HG03095 (cell line): Measurements from ENCODE around the gene TRIM52.

Source experiments
- ATAC-seq: cut with Tn5 transposase; IDR thresholded peaks from one replicate; pipeline ENCODE4 v1.9.1; 2021; ENCODE audit warnings: moderate library complexity; ENCODE audit not compliant: unreplicated experiment

TRIM52 gene

GRCh38 chr5:181234455-181235306, 26.3 kb downstream of the TRIM52 start:
- ATAC-seq = no peak

- ATAC-seq = no peak
Observed at GRCh38 chr5:181233801-181234454, 27.0 kb downstream of the TRIM52 start.

DNA sequence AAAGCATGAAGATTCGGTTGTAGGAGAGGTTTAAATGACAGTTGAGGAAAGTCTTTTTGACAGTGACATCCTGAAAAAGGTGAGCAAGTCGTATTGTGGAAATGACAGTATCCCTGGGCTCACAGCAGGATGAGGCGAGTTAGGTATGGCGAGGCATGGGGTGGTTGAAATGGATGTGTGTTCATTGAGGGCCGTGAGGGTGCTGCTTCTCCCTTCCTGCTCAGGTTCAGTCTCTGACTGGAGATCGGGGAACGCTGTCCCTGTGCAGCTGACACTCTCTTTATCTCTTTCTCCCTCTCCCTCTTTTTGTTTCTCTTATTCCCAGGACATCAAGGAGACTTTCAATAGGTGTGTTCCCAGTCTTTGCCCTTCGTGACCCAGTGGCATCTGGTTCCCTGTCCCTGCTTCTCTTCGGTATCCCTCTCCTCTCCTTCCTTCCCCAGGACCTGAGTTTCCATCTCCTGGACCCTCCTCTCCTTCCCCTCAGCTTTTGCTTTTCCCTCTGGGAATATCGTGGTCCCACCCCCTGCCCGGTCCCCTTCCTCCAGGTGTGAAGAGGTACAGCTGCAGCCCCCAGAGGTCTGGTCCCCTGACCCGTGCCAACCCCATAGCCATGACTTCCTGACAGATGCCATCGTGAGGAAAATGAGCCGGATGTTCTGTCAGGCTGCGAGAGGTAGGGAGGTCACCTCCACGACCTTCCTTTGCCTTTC, 27.7 kb downstream of the TRIM52 start:
- ATAC-seq = no peak

- no peak for ATAC-seq
Observed at GRCh38 chr5:181232593-181232992, 28.4 kb downstream of the TRIM52 start.

- no peak for ATAC-seq
Observed at GRCh38 chr5:181231432-181231831, 29.5 kb downstream of the TRIM52 start.

DNA sequence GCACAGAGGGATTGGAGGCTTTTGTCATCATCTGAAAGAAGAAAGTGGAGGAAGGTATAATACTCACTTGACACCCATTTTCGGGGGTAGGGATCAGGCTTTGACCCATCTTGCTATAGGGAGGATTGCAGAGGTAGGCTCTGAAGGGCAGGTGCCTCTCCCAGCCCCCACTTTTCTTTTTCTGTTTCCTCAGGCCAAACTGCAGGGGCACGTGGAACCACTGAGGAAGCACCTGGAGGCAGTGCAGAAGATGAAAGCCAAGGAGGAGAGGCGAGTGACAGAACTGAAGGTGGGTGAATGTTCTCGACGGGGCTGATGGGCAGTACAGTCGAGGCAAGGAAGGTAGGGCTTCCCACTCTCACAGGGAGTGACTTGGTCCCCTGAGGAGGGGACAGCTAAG, 30.4 kb downstream of the TRIM52 start:
- no peak for ATAC-seq

- ATAC-seq = no peak
Observed at GRCh38 chr5:181229996-181230395, 30.9 kb downstream of the TRIM52 start.

DNA sequence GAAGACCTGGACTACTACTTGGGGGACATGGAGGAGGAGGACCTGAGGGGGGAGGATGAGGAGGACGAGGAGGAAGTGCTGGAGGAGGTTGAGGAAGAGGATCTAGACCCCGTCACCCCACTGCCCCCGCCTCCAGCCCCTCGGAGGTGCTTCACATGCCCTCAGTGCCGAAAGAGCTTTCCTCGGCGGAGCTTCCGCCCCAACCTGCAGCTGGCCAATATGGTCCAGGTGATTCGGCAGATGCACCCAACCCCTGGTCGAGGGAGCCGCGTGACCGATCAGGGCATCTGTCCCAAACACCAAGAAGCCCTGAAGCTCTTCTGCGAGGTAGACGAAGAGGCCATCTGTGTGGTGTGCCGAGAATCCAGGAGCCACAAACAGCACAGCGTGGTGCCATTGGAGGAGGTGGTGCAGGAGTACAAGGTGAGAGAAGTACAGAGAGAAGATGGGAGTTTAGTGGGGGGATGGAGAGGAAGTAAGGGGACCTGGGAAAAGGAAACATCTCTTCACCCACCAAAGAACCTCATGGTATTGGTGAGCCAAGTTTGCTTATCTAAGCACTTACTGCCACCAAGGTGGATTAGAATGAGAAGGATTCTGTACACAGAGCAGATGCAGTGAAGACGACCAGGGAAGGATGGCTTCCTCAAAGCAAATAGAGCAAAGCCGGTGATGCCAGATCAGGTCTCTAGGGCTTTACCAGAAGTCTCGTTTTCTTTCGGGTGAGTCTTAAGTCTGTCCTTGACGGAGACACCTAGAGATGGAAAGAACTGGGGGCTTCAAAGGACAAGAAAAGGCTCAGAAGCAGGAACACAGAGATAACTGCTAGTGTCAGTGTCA, 36.3 kb downstream of the TRIM52 start:
- no peak for ATAC-seq

DNA sequence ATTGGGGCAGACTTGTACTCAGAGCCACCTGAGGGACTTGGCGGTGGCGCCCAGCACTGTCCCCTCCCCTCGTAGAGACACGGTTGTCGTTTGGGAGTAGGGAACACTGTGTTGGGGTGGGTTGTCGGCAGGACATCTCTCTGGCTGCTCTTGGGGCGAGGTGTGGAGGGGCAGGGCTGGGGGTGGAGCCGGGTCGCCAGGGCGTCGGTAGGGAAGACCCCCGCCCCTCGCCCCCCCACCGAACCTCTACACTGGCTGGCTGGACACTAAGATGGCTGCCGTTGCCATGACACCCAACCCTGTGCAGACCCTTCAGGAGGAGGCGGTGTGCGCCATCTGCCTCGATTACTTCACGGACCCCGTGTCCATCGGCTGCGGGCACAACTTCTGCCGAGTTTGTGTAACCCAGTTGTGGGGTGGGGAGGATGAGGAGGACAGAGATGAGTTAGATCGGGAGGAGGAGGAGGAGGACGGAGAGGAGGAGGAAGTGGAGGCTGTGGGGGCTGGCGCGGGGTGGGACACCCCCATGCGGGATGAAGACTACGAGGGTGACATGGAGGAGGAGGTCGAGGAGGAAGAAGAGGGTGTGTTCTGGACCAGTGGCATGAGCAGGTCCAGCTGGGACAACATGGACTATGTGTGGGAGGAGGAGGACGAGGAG, 37.1 kb downstream of the TRIM52 start:
- ATAC-seq = no peak

GRCh38 chr5:181223058-181223728, 37.8 kb downstream of the TRIM52 start, which contains the start of gene TRIM41:
Gene TRIM41 (plus strand): TSS chr5:181223281. CDS start chr5:181224000, 719 bp downstream.
- ATAC-seq = peak; percentile 69

DNA sequence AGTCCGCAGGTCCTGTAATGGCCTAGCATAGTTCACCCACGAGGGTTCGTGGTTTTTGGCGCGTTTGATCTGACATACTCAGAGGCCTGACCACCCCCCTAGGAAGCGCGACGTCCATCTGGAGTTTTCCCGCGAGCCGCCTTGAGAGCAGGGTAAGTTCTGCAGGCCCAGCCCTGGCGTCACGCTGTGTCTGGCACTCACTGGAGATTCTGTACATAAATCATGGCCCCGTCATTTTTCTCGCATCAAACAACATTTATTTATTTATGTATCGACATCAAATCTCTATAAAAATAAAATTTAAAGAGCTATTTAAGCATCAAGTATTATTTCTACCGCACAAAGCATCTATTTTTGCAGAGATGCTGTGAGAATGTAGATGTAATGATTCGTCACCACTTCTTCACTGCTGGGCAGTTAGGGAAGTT, 38.3 kb downstream of the TRIM52 start:
- no peak for ATAC-seq

GRCh38 chr5:181221792-181222629, 38.9 kb downstream of the TRIM52 start:
- ATAC-seq = peak; percentile 26

DNA sequence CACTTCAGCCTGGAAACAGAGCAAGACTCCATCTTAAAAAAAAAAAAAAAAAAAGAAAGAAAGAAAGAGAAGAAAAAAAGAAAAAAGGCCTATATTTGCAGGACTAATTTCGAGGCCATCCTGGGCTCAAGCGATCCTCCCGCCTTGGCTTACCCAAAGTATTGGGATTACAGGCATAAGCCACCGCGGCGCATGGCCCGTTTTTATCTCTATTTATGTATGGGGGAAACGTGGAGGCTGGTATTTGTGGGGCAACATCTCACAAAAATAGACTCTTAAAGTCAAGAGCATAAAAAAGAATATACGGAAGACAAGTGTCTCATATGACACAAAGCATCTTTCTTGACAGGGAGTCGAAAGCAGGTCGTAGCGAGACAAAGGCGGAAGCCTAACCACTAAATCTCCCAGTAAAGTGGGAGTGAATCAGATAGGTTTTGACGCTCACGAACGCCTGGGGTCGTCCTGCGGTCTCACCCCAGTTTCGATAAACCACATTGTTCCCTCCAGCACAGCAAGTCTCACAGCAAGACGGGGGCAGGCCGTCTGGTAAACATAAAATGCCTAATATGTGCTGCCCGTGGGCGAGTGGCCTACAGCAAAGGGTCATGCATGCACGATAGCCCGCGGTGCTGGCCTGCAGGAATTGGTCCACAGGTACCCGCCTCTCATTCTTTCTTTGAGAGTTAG, 39.7 kb downstream of the TRIM52 start:
- ATAC-seq = no peak

- no peak for ATAC-seq
Observed at GRCh38 chr5:181220178-181220515, 40.8 kb downstream of the TRIM52 start.

GRCh38 chr5:181219262-181220177, 41.4 kb downstream of the TRIM52 start:
- no peak for ATAC-seq

GRCh38 chr5:181218795-181219124, 42.2 kb downstream of the TRIM52 start:
- ATAC-seq = no peak

DNA sequence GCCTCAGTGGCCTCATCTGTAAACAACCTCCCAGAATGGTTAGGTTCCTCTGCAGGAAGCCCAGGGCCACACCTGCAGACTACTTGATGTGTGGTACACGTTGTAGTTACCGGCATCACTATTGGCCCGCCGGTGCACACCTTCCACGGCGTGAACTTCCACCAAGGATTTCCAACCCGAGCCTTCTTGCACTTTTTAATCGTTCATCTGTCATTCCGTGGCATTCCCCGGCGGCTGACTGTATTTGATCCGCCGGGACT, 43.2 kb downstream of the TRIM52 start:
- peak; percentile 15 for ATAC-seq
